Dedifferentiated amniotic fluid mesenchymal stem cell (primary cell): ENCODE data around the gene DCUN1D1.
"Not testable (repeated sequence)": the region's sequence is repeated elsewhere in the genome, so short reads cannot be mapped to it uniquely, and the experiment has no call there.

Source experiments
- DNase-seq: peaks from one replicate; pipeline ENCODE4 v3.0.0-alpha.2; 2016; ENCODE audit errors: extremely low spot score

The DCUN1D1 gene

GRCh38 chr3:182980204-182981037, at the start of gene DCUN1D1:
Gene DCUN1D1 (minus strand): TSS chr3:182980538. CDS start chr3:182980489, 49 bp downstream.
- DNase-seq, result peak; percentile 77

- DNase-seq, result no peak
These were observed 48.1 kb upstream of the DCUN1D1 start for GRCh38 chr3:183028416-183028815.

GRCh38 chr3:183027276-183027675, 46.9 kb upstream of the DCUN1D1 start:
- DNase-seq, result no peak

- no peak for DNase-seq
These were observed 42.7 kb upstream of the DCUN1D1 start for GRCh38 chr3:183022936-183023516.

GRCh38 chr3:183018421-183019192, 38.3 kb upstream of the DCUN1D1 start:
- no peak for DNase-seq

GRCh38 chr3:183015185-183015584, 34.8 kb upstream of the DCUN1D1 start:
- no peak for DNase-seq

- DNase-seq, result no peak
These were observed 33.5 kb upstream of the DCUN1D1 start for GRCh38 chr3:183013856-183014255.

GRCh38 chr3:183013074-183013473, 32.7 kb upstream of the DCUN1D1 start:
- no peak for DNase-seq

GRCh38 chr3:183008800-183009199, 28.5 kb upstream of the DCUN1D1 start:
- DNase-seq, result no peak

- DNase-seq, result no peak
These were observed 28.0 kb upstream of the DCUN1D1 start for GRCh38 chr3:183008303-183008702.

- DNase-seq, result no peak
These were observed 26.2 kb upstream of the DCUN1D1 start for GRCh38 chr3:183006396-183007002.

- no peak for DNase-seq
These were observed 19.4 kb upstream of the DCUN1D1 start for GRCh38 chr3:182999767-183000166.

- not testable (repeated sequence) for DNase-seq
These were observed 13.3 kb upstream of the DCUN1D1 start for GRCh38 chr3:182993486-182994201.

- DNase-seq, result no peak
These were observed 9.2 kb upstream of the DCUN1D1 start for GRCh38 chr3:182989566-182989965.

GRCh38 chr3:182986021-182986420, 5.7 kb upstream of the DCUN1D1 start:
- no peak for DNase-seq

- DNase-seq, result no peak
These were observed 3.5 kb upstream of the DCUN1D1 start for GRCh38 chr3:182983876-182984275.

GRCh38 chr3:182981038-182981380, 671 bp upstream of the DCUN1D1 start:
- DNase-seq, result no peak

- no peak for DNase-seq
These were observed 605 bp downstream of the DCUN1D1 start for GRCh38 chr3:182979674-182980191.

GRCh38 chr3:182979103-182979673, 1.1 kb downstream of the DCUN1D1 start:
- no peak for DNase-seq

- no peak for DNase-seq
These were observed 2.0 kb downstream of the DCUN1D1 start for GRCh38 chr3:182978387-182978786.

GRCh38 chr3:182973047-182973446, 7.3 kb downstream of the DCUN1D1 start:
- no peak for DNase-seq
